Endothelial cell of umbilical vein (primary cell): Measurements from ENCODE around the gene RING1. TPM values are rescaled to one million over a fixed set of nuclear protein-coding genes. Genes with fewer than 3 reads are reported as not detected.

ENCODE experiments used
- BruUV-seq: library from RNA; stranded (reverse); fragments of 400-500 nt; replicated peaks from 2 replicates; lab custom pipeline; 2021; lab: Mats Ljungman, UMichigan
- CTCF ChIA-PET: fragments of 300-600, 350-600 bp; sonication (Branson Sonifier 250); formaldehyde crosslinking; loops from one replicate; lab custom pipeline; 2021; ENCODE audit warnings: antibody characterized with exemption, inconsistent platforms; lab: Charles Lee
- POLR2A ChIA-PET: fragments of 300-600, 350-600 bp; sonication (Branson Sonifier 250); formaldehyde crosslinking; loops from one replicate; lab custom pipeline; 2021; ENCODE audit warnings: antibody characterized with exemption, inconsistent platforms; lab: Charles Lee
- DNase-seq: peaks from one replicate; pipeline ENCODE4 v3.0.0-alpha.2; 2011; ENCODE audit warnings: low read depth, low spot score
- FAIRE-seq: peaks from 2 replicates; lab custom pipeline; 2011; peaks lifted over from hg19 to GRCh38; lab: Jason Lieb, UNC
- H2AFZ ChIP-seq: 2 replicates; pipeline ENCODE4 v1.6.0; 2012; ENCODE audit warnings: low read depth, low read length, control low read depth, inconsistent platforms
- H3K27ac ChIP-seq: 2 replicates; pipeline ENCODE4 v1.5.1; 2011; ENCODE audit warnings: low read depth, mild to moderate bottlenecking, control low read depth, low read length, moderate library complexity; ENCODE audit not compliant: insufficient read depth
- H3K27me3 ChIP-seq, 2 experiments: 2 replicates each; pipeline versions ENCODE4 v1.6.0 to v1.6.1; 2011; ENCODE audit warnings: low read length in 2 of 2, mixed read lengths in 1 of 2; ENCODE audit not compliant: control insufficient read depth in 2 of 2, insufficient read depth in 2 of 2
- H3K36me3 ChIP-seq, 2 experiments: 2 replicates in 1 of 2; 3 replicates in 1 of 2; pipeline ENCODE4 v1.5.1; 2011; ENCODE audit warnings: low read length in 2 of 2, mild to moderate bottlenecking in 1 of 2, moderate library complexity in 1 of 2; ENCODE audit not compliant: control insufficient read depth in 2 of 2, insufficient read depth in 2 of 2; ENCODE audit errors: extremely low read depth in 1 of 2
- H3K4me1 ChIP-seq: 3 replicates; pipeline ENCODE4 v1.5.1; 2011; ENCODE audit warnings: mild to moderate bottlenecking, low read length; ENCODE audit not compliant: control insufficient read depth, insufficient read depth; ENCODE audit errors: extremely low read depth
- H3K4me2 ChIP-seq: 2 replicates; pipeline ENCODE4 v1.6.1; 2011; ENCODE audit warnings: low read length, control low read depth, mixed read lengths; ENCODE audit not compliant: insufficient read depth
- H3K4me3 ChIP-seq, 3 experiments: fragments of 200-600 bp in 1 of 3; sonication (generic), shearing (Covaris generic) in 1 of 3; replicated peaks in 1 of 3; 2 replicates each; pipeline ENCODE4 v1.5.1; 2011 to 2016; ENCODE audit warnings: control low read depth in 3 of 3, low read length in 3 of 3, mild to moderate bottlenecking in 2 of 3, inconsistent platforms in 1 of 3, low read depth in 1 of 3, moderate library complexity in 1 of 3; ENCODE audit not compliant: insufficient read depth in 1 of 3
- H3K79me2 ChIP-seq: 2 replicates; pipeline ENCODE4 v1.6.0; 2012; ENCODE audit warnings: low read length, inconsistent platforms; ENCODE audit not compliant: control insufficient read depth, insufficient read depth
- H3K9ac ChIP-seq: replicated peaks from 2 replicates; pipeline ENCODE3; 2011; ENCODE audit warnings: low read length, control low read depth; ENCODE audit not compliant: insufficient read depth; ENCODE audit errors: extremely low read depth
- H3K9me1 ChIP-seq: replicated peaks from 3 replicates; pipeline ENCODE4 v1.6.0; 2011; ENCODE audit warnings: mild to moderate bottlenecking, low read length; ENCODE audit not compliant: control insufficient read depth, insufficient read depth; ENCODE audit errors: extremely low read depth
- H3K9me3 ChIP-seq: replicated peaks from 2 replicates; pipeline ENCODE4 v1.5.1; 2012; ENCODE audit warnings: low read length, inconsistent platforms; ENCODE audit not compliant: control insufficient read depth, insufficient read depth
- H4K20me1 ChIP-seq: replicated peaks from 2 replicates; pipeline ENCODE3; 2011; ENCODE audit warnings: mild to moderate bottlenecking, low read length; ENCODE audit not compliant: control insufficient read depth, insufficient read depth; ENCODE audit errors: extremely low read depth
- CTCF ChIP-seq, 2 donors: IDR thresholded peaks; 1 replicate in 1 of 2; 2 replicates in 1 of 2; pipeline ENCODE4 v1.5.1; 2011; ENCODE audit warnings: low read length in 2 of 2, mild to moderate bottlenecking in 2 of 2, moderate library complexity in 2 of 2, control low read depth in 1 of 2, inconsistent platforms in 1 of 2, low read depth in 1 of 2; ENCODE audit not compliant: insufficient read depth in 1 of 2; ENCODE audit errors: extremely low read depth in 1 of 2
- EZH2 ChIP-seq: IDR thresholded peaks from 2 replicates; pipeline ENCODE4 v1.6.1; 2012; ENCODE audit warnings: borderline replicate concordance, low read depth, mild to moderate bottlenecking, moderate library complexity, low read length, inconsistent platforms; ENCODE audit not compliant: severe bottlenecking
- FOS ChIP-seq: IDR thresholded peaks from 2 replicates; pipeline ENCODE4 v1.6.1; 2011; ENCODE audit warnings: mild to moderate bottlenecking, low read length, moderate library complexity, borderline replicate concordance; ENCODE audit not compliant: insufficient read depth
- GATA2 ChIP-seq: IDR thresholded peaks from 2 replicates; pipeline ENCODE4 v1.7.0; 2011; ENCODE audit warnings: low read depth, mild to moderate bottlenecking, moderate library complexity, mixed read lengths, low read length; ENCODE audit not compliant: insufficient read length, insufficient read depth
- JUN ChIP-seq: IDR thresholded peaks from 2 replicates; pipeline ENCODE4 v1.6.1; 2011; ENCODE audit warnings: borderline replicate concordance, low read depth; ENCODE audit not compliant: insufficient read length, insufficient read depth
- MYC ChIP-seq: IDR thresholded peaks from one replicate; pipeline ENCODE4 v1.6.1; 2011; ENCODE audit warnings: mild to moderate bottlenecking, low read depth, low read length
- POLR2A ChIP-seq: IDR thresholded peaks from 2 replicates; pipeline ENCODE4 v1.6.1; 2012; ENCODE audit warnings: low read depth, mild to moderate bottlenecking, control low read depth, low read length
- POLR2AphosphoS5 ChIP-seq: IDR thresholded peaks from 2 replicates; pipeline ENCODE4 v1.6.1; 2012; ENCODE audit warnings: low read depth, mild to moderate bottlenecking, control low read depth, low read length, moderate library complexity; ENCODE audit not compliant: insufficient read depth
- dilution Hi-C: fragments of 300-500 bp; cut with MboI; formaldehyde crosslinking; loops from one replicate; pipeline ENCODE4 v1.15.0; 2019; ENCODE audit warnings: low sequenced_read_pairs; ENCODE audit not compliant: extremely low pct_ligation_motif_present
- intact Hi-C: fragments of 100-400 bp; cut with micrococcal nuclease; formaldehyde crosslinking; loops from one replicate; pipeline ENCODE4 v1.10.0; 2022
- polyA plus RNA-seq, 4 experiments: library from polyadenylated mRNA; depleted of rRNA in 3 of 4; stranded (reverse) in 3 of 4; unstranded in 1 of 4; fragments of >200 nt; gene quantifications; 2 replicates each; pipeline versions ENCODE4 v1.2.1 to v1.2.3, GENCODE V29; 2011 to 2012; ENCODE audit warnings: missing spikeins in 1 of 4
- total RNA-seq: library from RNA; stranded (reverse); gene quantifications from 2 replicates; pipeline ENCODE4 v1.2.3, GENCODE V29; 2021
- TF ChIP-seq, protein P1 (sequence below): IDR thresholded peaks from 2 replicates; pipeline ENCODE4 v1.6.1; 2011; ENCODE audit not compliant: insufficient read depth, insufficient read length

RING1 gene
- total and polyA plus RNA-seq, 2 donors (not counting 3 experiments of a cell fraction or from before 2014, with no cell fraction given) = 26.8 to 27.9 TPM

GRCh38 chr6:33216117-33216649 lies 7.9 kb downstream of the RING1 start:
- dilution Hi-C loops = no loop called here
- BruUV-seq = no TSS peak
- POLR2A ChIA-PET = no interaction called here

More at GRCh38 chr6:33216117-33216649, 7.9 kb downstream of the RING1 start:
- Histone ChIP-seq H4K20me1 (no peaks in the 10 kb centered on the region), H3K27me3 (peaks cover 3 to 10% of the 10 kb centered on the region in 2 experiments), H3K36me3 (no peaks in the 10 kb centered on the region), H3K9me1 (no peaks in the 10 kb centered on the region), H3K79me2 (no peaks in the 10 kb centered on the region), H3K9ac (no peak overlapping the region), H3K4me2 (no peak overlapping the region), H2AFZ (no peak overlapping the region), H3K4me1 (peaks cover 8% of the 10 kb centered on the region), H3K9me3 (no peaks in the 10 kb centered on the region), H3K27ac (no peak overlapping the region), H3K4me3 (no peak overlapping the region)
- DNase-seq = no peak
- no peak for FAIRE-seq
- intact Hi-C loops = no loop called here
- CTCF ChIA-PET = interaction anchor here (0.9 kb wide), 1 partner anchor 16 kb away, joined by 3 read pairs; no protein-coding TSS in a partner anchor
- TF ChIP-seq MYC (no peak), JUN (no peak), FOS (no peak), GATA2 (no peak), POLR2AphosphoS5 (no peak), CTCF (IDR thresholded peaks at IDR 0.05; ENCODE audit: extremely low read depth in 1 of 2, insufficient read depth in 1 of 2, low read depth in 1 of 2, low read length in 2 of 2) (no peak), POLR2A (no peak), EZH2 (no peak)
- TF ChIP-seq, protein P1, sequence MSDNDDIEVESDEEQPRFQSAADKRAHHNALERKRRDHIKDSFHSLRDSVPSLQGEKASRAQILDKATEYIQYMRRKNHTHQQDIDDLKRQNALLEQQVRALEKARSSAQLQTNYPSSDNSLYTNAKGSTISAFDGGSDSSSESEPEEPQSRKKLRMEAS = no peak
